Mononuclear cell (primary cell): Measurements from ENCODE around the gene LGALS7B. TPM values are rescaled to one million over a fixed set of nuclear protein-coding genes. Genes with fewer than 3 reads are reported as not detected.
"Not testable (repeated sequence)": the region's sequence is repeated elsewhere in the genome, so short reads cannot be mapped to it uniquely, and the experiment has no call there.

Experiments
- H3K27me3 ChIP-seq: 2 replicates; pipeline ENCODE4 v1.6.0; 2011; ENCODE audit warnings: low read length, control low read depth; ENCODE audit not compliant: insufficient read depth
- H3K4me1 ChIP-seq: 2 replicates; pipeline ENCODE4 v1.5.1; 2011; ENCODE audit warnings: mild to moderate bottlenecking, low read length, control low read depth; ENCODE audit not compliant: insufficient read depth
- H3K4me3 ChIP-seq: 2 replicates; pipeline ENCODE4 v1.5.1; 2011; ENCODE audit warnings: mild to moderate bottlenecking, low read length, moderate library complexity
- H3K9me3 ChIP-seq: 2 replicates; pipeline ENCODE4 v1.5.1; 2011; ENCODE audit warnings: low read depth, mild to moderate bottlenecking, control low read depth, low read length
- total RNA-seq: library from RNA; depleted of rRNA; stranded (reverse); fragments of >200 nt; gene quantifications from one replicate; pipeline ENCODE4 v1.2.3, GENCODE V29; 2012

LGALS7B gene
- total RNA-seq, 1 donor: not detected

DNA sequence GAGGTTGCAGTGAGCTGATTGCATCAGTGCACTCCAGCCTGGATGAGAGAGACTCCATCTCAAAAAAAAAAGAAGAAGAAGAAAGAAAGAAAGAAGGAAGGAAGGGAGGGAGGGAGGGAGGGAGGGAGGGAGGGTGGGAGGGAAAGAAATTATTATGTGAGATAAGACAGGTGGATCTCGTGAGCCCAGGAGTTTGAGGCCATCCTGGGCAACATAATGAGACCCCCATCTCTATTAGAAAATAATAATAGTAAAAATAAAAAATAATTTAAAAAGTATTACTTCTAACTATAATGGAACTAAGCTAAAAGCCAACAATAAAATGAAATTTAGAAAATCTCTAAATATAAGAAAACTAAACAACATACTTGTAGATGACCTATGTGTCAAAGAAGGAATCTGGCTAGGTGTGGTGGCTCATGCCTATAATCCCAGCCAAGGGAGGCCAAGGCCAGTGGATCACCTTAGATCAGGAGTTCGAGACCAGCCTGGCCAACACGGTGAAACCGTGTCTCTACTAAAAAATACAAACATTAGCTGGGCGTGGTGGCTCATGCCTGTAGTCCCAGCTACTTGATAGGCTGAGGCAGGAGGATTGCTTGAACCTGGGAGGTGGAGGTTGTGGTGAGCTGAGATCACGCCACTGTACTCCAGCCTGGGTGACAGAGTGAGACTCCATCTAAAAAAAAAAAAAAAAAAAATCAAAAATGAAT lies 28.0 kb upstream of the LGALS7B start:
- not testable (repeated sequence) for H3K27me3 ChIP-seq, H3K9me3 ChIP-seq, H3K4me3 ChIP-seq
- peaks cover 11% of the 10 kb centered on the region for H3K4me1 ChIP-seq

DNA sequence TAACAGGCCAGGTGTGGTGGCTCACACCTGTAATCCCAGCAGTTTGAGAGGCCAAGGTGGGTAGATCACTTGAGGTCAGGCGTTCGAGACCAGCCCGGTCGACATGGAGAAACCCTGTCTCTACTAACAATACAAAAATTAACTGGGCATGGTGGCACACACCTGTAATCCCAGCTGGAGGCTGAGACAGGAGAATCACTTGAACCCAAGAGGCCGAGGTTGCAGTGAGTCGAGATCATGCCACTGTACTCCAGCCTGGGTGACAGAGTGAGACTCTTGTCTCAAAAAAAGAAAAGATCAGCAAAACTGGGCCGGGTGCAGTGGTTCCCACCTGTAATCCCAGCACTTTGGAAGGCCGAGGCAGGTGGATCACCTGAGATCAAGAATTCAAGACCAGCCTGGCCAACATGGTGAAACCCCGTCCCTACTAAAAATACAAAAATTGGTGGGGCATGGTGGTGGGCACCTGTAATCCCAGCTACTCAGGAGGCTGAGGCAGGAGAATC lies 27.1 kb upstream of the LGALS7B start:
- not testable (repeated sequence) for H3K9me3 ChIP-seq, H3K27me3 ChIP-seq, H3K4me3 ChIP-seq
- H3K4me1 ChIP-seq: peaks cover 11% of the 10 kb centered on the region

DNA sequence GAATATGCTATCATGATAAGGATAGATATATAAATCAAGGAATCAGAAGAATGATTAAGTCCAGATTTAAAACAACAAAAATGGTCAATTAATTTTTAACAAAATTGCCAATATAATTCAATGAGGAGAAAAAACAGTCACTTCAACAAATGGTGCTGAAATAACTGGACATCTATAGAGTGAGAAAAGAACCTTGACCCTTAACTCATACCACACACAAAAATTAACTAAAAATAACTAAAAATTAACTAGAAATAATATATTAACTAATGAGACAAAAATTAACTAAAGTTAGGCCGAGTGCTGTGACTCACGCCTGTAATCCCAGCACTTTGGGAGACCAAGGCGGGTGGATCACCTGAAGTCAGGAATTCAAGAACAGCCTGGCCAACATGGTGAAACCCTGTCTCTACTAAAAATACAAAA lies 25.2 kb upstream of the LGALS7B start:
- Histone ChIP-seq H3K27me3 (no peaks in the 10 kb centered on the region), H3K9me3 (no peaks in the 10 kb centered on the region), H3K4me1 (peaks cover 11% of the 10 kb centered on the region), H3K4me3 (no peak overlapping the region)

DNA sequence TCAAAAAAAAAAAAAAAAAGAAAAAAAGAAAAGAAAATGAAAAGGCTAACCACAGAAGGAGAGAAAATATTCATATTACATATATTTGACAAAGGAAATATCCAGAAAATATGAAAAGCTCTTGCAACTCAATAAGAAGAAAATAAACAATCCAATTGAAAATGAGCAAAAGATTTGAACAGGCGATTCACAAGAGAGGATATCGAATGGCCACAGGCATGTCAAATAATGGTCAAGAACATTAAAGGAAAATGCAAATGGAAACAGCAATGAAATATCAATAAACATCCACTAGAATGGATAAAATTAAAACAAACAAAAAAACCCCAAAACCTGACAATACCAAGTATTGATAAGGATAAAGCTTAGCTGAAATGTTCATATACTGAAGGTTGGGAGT lies 23.8 kb upstream of the LGALS7B start:
- Histone ChIP-seq H3K27me3 (no peaks in the 10 kb centered on the region), H3K9me3 (no peaks in the 10 kb centered on the region), H3K4me3 (no peak overlapping the region), H3K4me1 (peaks cover 12% of the 10 kb centered on the region)

DNA sequence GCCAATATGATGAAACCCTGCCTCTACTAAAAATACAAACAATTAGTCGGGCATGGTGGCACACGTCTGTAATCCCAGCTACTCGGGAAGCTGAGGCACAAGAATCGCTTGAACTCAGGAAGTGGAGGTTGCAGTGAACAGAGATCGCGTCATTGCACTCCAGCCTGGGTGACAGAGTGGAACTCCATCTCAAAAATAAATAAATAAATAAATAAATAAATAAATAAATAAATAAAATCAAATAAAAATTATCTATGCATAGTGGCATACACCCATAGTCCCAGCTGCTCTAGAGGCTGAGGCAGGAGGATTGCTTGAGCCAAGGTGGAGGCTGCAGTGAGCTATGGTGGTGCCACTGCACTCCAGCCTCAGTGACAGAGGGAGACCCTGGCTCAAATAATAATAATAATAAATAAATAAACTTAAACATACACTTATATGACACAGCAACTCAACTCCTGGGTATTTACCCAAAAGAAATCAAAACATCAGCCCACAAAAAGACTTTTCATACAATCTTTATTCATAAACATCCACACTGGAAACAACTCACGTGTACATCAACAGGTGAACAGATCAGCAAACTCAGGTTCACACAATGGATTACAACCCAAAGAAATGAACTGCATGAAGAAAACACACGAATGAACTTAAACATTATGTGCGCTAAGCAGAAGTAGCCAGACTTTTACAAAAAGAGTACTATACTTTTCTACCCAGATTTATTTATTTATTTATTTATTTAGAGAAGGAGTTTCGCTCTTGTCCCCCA lies 22.5 kb upstream of the LGALS7B start:
- Histone ChIP-seq H3K4me3 (no peak overlapping the region), H3K9me3 (no peaks in the 10 kb centered on the region), H3K27me3 (no peaks in the 10 kb centered on the region), H3K4me1 (peaks cover 12% of the 10 kb centered on the region)

DNA sequence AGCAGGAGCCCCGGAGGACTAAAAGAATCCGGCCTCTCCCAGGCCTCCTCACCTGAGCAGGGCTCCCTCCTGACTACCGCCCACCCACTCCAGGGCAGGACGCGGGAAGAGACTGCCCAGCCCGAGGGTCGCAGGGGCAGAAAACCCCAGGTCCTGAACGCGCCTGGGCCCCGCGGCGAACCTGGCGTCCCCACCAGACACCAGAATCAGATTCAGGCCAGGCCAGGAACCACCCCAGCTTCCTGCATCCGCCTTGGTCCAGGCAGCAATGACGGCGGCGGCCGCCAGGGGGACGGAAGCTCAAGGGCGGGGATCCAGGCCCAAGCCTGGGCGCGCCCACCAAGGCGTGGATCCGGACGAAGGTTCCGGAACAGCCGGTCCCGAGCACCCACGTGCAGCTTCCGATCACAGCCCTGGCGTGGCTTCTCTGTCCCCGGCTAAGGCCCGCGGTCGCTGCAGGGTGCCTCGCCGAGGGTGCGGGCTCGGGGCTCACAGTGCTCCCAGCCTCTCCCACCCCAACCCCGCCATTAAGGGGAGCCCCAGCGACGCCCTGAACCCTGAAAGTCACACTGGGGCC lies 19.3 kb upstream of the LGALS7B start:
- Histone ChIP-seq H3K9me3 (no peaks in the 10 kb centered on the region), H3K4me1 (peaks cover 12% of the 10 kb centered on the region), H3K27me3 (no peaks in the 10 kb centered on the region), H3K4me3 (peak overlapping the region; percentile 36)

DNA sequence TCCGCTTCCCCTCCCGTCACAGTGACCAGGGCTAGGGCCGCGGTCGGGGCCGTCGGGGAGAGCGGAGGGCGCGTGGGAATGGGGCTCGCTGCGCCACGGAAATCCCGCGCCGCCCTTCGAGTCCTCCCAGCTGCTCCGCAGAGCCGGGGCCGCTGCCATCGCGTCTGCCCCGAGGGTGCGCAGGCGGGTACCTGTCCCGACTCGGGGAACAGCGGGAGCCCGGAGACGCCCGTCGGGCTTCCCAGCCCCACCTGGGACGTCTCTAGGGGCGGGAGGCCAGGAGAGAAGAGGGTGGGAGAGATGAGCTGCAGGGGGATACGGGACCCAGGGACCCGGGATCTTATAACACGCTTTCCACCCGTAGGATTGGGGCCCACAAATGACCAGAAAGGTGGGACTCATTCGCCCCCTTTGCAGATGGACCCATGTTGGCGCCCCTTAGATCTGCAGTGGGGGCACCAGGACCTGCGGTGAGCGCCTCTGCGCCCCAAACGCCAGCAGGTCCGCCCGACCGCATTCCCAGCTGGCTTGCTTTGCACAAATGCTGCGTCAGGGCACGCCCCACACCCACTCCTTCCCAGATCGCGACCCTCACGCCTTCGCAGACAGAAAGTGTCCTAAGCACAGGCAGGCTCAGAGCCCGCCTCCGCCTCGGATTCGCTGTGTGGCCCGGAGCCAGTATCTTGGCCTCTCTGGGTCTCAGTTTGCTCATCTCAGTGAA lies 18.6 kb upstream of the LGALS7B start:
- Histone ChIP-seq H3K4me1 (peaks cover 12% of the 10 kb centered on the region), H3K4me3 (peak overlapping the region; percentile 36)
- H3K27me3 ChIP-seq, H3K9me3 ChIP-seq: not testable (repeated sequence)

DNA sequence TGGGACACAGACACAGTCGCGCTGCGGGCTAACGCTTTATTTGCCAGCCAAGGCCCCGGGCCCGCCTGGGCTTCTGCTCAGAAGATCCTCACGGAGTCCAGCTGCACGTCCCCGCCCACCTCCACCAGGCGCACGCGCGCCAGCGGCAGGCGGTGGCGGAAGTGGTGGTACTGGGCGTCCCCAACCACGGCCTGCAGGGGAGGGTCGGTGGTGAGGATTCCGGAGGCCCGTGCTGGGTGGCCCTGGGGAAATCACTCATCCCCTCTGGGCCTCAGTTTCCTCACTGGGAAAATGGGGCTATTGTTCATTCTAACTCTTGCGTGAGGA lies 18.1 kb upstream of the LGALS7B start:
- peaks cover 12% of the 10 kb centered on the region for H3K4me1 ChIP-seq
- H3K9me3 ChIP-seq, H3K4me3 ChIP-seq, H3K27me3 ChIP-seq: not testable (repeated sequence)

DNA sequence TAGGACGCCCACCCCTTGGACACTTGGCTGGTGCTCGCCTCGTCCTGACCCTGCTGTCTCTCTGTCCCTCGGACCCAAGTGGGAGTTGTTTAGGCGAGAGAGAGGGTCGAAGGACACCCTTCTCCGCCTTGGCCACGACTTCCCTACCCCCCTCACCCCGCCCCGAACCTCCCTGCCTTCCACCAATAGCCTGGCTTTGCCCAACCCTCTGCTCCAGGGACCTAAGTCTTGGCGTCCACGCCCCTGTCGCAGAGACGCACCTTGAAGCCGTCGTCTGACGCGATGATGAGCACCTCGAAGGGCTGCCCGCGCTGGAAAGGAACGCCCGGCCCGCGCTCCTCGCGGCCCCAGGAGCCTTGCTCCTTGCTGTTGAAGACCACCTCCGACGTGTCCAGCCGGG lies 17.4 kb upstream of the LGALS7B start:
- H3K4me3 ChIP-seq, H3K27me3 ChIP-seq, H3K9me3 ChIP-seq: not testable (repeated sequence)
- H3K4me1 ChIP-seq: peaks cover 12% of the 10 kb centered on the region

DNA sequence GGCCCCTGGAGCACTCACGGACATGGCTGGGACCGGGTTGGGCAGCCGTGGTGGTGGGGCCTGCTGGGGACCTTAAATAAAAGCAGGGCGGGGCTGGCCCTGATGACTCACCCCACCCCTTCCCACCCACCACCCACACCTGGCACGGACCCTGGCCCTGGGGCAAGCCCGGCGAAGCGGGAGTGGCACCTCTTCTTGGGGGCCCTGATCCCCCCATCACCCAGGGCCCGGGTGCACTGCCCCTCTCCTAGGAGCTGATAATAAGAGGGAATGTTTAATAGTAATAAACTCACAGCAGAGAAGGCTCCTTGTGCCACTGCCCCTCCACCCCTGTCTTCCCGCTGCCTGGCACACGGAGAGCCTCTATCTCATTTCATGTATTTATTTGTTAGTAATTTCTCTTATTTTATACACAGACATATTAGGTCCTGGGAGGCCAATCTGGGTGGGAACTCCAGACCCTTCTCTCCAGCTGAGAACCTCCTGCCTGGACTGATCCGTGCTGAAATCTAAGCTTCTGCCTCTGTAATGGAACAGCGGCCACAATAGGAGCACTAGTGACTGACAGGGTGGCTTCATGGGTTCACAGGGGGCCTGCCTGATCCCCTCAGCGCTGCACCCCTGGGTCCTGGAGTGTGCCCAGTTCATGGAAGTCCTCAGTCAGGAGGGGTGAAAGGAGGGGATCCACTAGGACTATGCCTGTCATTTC lies 15.4 kb upstream of the LGALS7B start, which contains the start of gene LGALS7:
TSS of gene LGALS7 (minus strand) at position 49 of the 709 bp plus-strand sequence. CDS start at position 24, 25 bp downstream.
- no peaks in the 10 kb centered on the region for H3K27me3 ChIP-seq
- no peak within 1 kb of the TSS for H3K4me3 ChIP-seq
- H3K4me1 ChIP-seq: peaks cover 12% of the 10 kb centered on the region
- no peaks in the 10 kb centered on the region for H3K9me3 ChIP-seq

DNA sequence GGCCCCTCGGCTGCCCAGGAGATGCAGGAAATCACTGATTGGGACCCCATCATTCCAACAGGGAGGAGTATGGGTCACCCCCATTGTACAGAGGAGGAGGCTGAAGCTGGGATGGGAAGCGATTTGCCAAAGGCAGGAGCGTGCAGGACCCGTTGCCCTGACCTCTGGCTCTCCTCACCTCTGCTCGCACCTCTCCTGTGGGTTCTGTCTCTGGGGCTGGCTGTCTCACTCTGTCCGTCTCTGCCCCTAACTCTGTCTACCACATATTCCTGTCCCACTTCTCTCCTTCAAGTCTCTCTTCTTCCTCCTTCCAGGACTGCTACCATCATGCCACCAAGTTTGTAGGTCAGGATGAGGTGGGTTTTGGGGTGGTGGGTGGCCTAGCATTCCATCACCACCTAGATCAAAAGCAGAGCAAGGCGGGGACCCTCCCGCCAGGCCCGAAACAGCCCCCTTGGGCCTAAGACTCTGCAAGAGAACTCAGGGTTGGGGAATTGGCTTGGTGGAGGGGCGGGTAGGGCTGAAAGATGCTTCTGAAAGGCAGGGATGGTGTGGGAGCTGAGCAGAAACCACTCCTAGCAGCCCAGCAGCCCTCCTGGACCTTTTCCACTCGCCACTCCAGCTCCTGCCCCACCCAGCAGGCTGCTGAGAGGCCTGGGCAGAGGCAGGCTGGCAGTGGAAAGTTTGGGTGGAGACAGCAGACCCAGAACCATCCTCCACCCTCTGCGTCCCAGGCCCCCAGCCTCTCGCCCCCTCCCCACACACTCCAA lies 14.6 kb upstream of the LGALS7B start:
- no peak overlapping the region for H3K4me3 ChIP-seq
- no peaks in the 10 kb centered on the region for H3K9me3 ChIP-seq
- H3K27me3 ChIP-seq: no peaks in the 10 kb centered on the region
- H3K4me1 ChIP-seq: peaks cover 8% of the 10 kb centered on the region

DNA sequence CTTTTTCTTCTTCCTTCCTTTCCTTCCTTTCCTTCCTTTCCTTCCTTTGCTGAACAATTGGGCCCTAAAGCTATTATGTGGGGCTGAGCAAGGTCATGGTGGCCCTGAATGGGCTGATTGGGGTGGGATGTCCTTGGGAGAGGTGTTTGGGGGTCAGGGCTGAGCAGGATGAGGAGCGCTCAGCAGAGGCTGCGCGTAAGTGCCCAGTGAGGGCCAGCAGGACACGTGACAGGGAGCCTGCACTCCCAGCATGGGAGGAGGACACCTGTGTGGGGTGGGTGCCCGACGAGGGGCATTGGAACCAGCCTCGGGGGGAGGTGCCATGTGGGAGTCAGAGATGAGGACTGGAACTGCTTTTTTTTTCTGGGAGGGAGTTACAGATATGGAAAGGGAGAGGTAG lies 10.3 kb upstream of the LGALS7B start:
- no peaks in the 10 kb centered on the region for H3K4me1 ChIP-seq
- H3K4me3 ChIP-seq: no peak overlapping the region
- no peaks in the 10 kb centered on the region for H3K9me3 ChIP-seq
- no peaks in the 10 kb centered on the region for H3K27me3 ChIP-seq

DNA sequence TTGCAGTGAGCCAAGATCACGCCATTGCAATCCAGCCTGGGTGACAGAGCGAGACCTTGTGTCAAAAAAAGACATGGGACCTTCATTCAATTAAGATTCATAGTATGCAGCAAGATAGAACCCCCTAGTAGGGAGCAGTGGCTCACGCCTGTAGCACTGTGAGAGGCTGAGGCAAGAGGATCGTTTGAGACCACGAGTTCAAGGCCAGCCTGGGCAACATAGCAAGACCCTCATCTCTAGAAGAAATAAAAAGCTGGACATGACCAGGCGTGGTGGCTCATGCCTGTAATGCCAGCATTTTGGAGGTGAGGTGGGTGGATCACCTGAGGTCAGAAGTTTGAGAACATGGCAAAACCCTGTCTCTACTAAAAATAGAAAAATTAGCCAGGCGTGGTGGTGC lies 8.6 kb upstream of the LGALS7B start:
- Histone ChIP-seq H3K4me3 (no peak overlapping the region), H3K27me3 (no peaks in the 10 kb centered on the region), H3K9me3 (no peaks in the 10 kb centered on the region), H3K4me1 (no peaks in the 10 kb centered on the region)

DNA sequence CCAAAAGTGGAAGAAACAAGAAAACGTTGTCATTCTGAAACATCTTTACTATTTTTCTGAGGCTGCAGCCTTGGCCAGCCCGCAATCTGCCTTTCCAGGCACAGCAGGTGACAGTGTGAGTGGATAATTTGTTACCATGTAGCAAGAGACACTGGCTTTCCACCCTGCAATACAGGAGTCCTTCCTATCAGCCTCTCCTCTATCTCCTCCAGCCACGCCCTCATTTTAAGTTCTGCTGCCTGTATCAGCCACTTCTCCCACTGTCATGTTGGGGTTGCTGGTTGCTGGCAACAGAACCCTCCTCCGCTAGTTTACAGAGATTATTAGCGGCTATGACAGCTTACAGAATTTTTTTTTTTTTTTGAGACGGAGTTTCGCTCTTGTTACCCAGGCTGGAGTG lies 7.9 kb upstream of the LGALS7B start:
- Histone ChIP-seq H3K4me1 (no peaks in the 10 kb centered on the region), H3K4me3 (no peak overlapping the region), H3K9me3 (no peaks in the 10 kb centered on the region), H3K27me3 (no peaks in the 10 kb centered on the region)
